NCI-H2196 treated with DMSO at 0.1 percent for 48 hours (cell line): Measurements from ENCODE around the gene RNF213.

Experiments
- DNase-seq: peaks from one replicate; lab custom pipeline; 2025; ENCODE audit not compliant: unreplicated experiment; lab: John Stamatoyannopoulos, UW

Gene RNF213

DNA sequence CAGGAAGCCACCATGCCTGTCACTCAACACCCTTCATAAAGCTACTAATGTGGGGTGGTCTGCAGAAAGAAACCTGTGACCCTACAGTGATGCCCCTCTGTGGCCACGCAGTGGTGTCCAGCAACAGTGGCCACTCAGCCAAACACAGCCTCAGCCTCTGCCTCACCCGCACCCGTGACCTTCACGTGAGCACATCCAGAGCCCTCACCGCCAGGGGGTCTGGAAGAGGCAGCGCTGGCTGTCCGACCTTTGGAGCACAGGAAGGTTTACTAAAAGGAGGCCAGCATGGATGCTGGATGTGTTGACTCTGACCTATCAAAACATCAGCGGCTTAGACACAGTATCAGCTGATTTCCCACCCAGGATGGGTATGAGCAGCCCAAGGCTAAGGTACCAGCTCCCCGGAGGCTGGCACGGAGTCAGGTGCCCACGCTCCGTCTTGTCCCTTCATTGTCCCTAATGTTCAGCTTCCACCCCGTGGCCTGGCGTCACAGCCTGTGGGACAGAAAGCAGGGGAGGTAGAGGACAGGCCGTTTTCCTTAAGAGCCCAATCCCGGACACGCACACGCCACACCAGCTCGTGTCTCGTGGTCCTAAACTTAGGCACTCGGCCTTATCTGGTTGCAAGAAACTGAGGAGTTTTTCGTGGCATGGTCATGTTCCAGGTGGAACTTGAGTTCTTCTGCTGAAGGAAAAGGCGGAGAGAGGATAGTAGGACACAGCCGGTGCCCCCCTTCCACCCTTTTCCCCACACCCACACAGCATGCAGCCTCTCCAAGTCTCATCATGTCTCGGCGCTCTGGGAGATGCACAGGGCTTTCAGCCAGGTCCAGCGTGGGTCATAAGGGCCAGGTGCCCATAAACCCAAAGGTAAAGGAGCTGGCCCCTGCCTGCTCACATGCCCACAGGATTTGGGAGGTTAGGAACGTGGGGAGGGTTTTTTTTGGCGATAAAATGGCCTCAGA is 104.6 kb downstream of the RNF213 start:
- no peak for DNase-seq

DNA sequence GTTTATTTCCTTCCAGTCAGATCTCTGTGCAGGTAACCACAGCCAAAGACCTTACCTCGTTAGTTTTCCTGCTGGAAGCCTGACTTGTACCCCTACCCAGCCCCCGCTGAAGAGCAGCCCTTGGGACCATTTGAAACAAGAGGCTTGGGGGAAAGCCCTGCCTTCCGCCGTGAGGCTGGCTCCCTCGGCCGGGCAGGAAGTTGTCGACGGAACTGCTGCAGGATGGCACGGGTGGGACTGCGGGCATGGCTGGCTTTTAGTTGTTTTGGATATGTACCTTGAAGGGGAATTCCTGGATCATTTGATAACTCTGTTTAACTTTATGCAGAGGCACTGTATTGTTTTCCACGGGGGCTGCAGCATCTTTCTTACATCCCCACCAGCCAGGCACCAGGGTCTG is 105.3 kb downstream of the RNF213 start:
- no peak for DNase-seq

DNA sequence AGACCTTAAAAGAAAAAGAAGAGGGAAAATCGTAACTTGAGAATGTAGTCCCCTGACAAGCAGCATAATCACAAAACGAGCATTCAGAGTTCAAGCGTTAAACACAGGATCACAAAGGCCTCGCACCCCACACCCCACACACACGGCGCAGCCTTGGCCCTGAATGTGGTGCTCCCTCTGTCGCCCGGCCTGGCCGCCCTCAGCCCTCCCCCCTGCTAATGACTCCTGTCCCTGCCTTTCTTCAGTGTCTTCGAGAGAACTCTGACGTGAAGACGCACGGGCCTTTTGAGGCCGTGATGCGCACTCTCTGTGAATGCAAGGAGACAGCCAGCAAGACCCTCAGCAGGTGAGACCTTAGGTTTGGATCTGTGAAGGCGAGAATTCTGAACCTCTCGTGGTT is 106.9 kb downstream of the RNF213 start:
- DNase-seq, result no peak

DNA sequence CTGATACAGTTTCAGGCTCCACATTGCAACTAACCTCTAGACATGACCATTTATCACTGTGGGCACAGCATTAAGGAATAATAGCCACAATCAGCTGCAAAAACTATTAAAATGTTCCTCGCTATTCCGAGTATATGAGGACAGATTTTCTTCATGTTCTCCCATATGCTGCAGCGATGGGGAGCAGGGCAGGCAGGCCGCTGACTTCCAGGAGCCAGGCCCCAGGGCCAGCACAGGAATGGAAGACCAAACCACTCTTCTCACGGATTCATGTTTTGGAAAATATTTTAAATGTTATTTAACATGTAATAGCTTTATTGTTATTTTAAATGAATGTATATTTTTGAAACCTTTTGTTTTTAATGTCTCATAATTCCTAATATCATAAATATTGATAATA is 110.5 kb downstream of the RNF213 start:
- DNase-seq, result no peak

DNA sequence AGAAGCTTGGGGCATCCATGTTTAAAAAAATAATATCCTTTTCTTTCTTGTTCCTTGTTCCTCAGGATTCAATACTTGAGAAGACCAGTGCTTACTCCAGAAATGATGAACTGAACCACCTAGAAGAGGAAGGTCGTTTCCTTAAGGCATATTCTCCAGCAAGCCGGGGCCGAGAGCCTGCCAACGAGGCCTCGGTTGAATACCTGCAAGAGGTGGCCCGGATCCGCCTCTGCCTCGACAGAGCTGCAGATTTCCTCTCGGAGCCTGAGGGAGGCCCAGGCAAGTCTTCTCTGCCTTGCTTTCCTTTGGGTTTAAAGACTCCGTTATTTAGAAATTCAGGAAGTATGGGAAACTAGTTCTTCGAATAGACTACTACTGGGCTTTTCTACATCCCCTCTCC is 111.8 kb downstream of the RNF213 start:
- no peak for DNase-seq

DNA sequence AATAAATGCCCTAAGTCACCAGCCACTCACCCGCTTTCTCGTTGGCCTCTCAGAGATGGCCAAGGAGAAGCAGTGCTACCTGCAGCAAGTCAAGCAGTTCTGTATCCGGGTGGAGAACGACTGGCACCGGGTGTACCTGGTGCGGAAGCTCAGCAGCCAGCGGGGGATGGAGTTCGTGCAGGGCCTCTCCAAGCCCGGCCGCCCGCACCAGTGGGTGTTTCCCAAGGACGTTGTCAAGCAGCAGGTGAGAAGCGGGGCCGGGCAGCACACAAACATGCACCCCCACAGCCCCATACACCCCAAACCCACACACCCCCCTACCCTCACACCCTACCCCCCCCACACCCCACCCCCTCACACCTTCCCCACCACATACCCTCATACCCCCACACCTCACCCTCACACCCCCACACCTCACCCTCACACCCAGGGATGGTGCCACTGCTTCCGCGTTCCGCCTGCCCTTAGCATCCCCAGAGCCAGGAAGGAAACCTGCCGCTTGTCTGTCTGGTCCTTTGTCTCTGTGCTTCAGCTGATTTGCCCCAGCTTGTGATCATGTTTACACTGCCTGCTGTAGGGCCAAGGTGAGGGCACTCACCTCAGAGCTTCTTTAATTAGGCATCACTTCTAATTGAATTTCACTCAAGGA is 112.4 kb downstream of the RNF213 start:
- DNase-seq, result no peak

DNA sequence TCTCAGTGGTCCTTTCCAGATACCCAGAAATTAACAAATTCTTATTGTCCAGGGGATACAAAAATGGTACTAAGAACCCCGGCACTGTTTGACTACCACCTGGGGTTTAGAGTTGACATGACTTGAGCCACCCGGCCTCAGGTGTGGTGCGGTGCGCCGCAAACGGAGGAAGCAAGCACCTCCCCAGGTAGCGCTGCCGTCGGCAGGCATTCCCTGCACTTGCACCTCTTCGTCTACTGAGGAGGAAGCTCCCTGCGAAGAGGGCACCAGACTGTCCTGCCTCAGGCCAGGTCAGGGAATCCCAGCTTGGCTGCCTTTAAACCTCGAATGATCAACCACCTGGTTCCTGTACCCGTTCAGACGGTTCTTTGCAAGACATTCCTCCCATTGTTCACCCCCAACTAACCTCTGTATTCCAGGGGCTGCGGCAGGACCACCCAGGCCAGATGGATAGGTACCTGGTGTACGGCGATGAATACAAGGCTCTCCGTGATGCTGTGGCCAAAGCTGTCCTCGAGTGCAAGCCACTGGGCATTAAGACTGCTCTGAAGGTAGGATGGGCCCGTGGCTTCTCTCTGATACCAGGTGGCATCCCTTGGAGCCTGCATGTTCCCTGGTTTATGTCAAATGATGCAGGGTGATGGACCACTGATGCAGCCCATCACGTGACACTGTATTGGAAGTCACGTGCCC is 113.5 kb downstream of the RNF213 start:
- no peak for DNase-seq

DNA sequence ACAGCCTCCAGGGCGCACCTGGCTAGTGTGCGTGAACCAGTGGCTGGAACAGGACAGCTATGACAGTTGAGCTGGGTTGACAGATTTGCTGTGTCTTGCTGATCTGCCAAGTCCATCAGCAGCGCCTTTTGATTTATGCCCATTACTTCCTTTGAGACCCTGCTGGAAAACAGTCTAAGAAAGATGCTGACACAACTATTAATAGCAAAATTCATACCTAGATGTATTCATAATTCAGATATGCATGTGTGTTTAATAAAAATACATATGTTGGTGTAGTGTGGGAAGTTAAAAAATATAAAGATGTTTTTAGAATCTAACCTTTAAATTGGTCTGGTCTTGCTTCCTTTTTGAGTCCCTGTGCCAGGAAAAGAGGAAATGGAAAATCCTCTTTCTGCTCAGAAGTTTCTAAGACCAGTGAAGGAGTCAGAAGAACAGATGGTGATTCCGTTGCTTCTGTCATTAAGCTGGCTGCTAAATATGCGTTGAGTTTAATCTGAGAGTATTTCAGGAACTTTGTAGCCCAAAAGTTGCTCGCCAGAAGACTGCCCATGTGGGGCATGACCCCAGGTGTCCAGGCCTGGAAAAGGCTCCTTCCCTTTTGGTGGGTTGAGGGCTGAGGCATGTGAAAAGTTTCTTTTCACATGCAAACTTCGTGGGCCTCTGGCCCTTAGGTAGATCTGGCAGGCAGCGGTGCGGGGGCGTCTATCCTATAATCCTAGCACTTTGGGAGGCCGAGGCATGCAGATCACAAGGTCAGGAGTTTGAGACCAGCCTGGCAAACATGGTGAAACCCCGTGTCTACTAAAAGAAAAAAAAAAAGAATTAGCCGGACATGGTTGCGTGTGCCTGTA is 114.3 kb downstream of the RNF213 start:
- no peak for DNase-seq

DNA sequence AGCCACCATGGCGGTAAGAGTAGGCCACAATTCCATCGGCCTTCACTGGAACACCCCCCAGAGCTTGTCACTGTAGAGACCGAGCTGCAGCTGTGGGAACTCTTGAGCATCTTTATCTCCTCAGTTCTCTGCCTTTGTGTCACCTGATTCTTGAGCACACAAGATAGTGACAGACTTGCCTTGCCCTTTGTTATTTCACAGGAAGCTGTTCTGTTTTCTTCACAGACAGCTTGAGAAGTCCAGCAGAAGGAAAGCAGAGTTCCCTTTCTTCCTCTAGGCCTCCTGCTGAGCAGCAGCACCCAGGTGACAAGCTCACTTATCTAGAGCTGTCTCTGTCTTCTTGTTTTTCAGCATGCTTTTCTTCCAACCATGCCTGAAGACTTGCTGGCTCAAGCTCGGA is 115.9 kb downstream of the RNF213 start:
- DNase-seq, result no peak

DNA sequence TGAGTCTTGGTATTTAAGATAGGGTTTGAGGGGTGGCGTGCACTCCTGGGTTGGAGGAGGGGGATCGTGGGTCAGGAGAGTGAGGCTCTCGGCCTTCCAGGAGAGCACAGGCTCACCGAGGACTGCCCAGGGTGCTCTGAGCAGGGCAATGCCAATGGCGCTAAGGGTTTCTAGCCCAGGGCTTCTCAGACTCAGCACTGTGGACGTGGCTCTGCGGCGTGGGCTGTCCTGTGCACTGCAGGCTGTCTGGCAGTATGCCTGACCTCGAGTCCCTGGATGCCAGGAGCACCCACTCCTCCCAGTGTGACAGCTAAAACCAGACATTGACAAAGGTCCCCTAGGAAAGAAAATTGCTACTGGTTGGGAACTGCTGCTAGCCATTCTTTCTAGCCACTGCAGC is 117.1 kb downstream of the RNF213 start:
- no peak for DNase-seq

DNA sequence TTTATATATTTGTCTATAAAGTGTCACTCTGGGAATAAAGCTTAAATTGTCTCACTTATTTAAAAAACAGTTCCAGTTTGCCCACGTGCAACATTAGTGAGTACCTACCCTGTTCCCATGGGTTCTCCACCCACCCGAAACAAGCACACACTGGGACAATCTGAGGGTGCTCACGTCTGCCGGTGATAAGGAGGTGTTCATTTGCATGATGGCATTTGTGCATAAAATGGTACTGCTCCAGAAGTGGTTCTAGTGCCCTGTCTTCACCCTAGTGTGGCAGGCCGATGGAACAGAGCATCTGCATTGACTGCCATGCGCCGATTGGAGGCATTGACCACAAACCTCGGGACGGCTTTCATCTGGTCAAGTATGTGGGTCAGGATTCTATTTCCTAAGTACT is 118.7 kb downstream of the RNF213 start:
- no peak for DNase-seq

DNA sequence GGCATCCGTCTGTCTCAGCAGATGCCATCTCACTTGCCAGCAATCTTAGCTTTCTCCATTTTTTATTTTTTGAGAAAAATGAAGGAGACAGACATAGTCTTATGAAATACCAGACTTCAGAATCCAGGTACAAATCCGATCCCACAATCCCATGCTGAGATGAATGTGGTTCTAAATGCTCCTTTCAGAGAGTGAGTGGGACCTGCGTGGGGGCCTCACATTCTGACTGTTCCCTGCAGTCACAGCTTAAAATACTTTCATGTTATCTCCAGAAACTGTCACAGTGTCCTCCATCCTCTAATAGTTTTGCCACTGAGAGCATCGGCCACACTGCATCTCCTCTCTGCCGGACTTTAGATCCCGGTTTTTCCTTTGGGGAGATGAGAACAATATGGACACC is 119.4 kb downstream of the RNF213 start:
- no peak for DNase-seq

DNA sequence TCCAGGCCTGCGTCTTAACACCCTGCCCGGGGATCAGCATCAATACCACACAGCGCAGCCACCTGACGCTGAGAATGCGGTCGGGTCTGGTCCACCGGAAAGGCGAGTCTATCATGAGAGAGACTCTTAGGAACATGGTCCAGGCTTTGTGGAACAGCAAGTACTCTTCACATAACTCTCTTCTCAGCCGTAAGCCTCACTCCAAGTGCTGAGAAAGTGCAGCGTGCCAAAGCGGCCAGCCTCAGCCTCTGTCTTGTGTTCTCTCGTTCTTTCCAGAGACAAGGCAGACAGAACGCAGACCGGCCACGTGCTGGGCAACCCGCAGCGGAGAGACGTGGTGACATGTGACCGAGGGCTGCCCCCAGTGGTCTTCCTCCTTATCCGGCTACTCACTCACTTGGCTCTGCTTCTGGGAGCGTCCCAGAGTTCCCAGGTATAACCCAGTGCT is 119.9 kb downstream of the RNF213 start:
- DNase-seq, result no peak

DNA sequence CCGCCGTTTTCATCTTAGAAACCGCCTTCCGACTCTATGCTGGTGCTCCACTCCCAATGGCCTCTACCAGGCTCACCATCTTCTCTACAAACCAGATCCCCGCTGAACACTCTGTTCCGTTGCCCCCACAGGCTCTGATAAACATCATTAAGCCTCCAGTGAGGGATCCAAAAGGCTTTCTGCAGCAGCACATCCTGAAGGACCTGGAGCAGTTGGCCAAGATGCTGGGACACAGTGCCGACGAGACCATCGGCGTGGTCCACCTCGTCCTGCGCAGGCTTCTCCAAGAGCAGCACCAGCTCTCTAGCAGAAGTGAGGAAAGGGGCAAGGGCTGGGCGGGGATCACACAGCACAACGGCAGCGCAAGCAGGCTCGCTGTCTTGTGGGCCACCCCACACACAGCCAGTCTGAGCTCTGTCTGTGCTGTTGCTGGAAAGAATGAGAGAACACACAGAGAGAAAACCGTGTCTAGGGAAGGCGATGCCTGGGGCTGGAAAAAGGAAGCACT is 120.8 kb downstream of the RNF213 start:
- DNase-seq, result no peak

DNA sequence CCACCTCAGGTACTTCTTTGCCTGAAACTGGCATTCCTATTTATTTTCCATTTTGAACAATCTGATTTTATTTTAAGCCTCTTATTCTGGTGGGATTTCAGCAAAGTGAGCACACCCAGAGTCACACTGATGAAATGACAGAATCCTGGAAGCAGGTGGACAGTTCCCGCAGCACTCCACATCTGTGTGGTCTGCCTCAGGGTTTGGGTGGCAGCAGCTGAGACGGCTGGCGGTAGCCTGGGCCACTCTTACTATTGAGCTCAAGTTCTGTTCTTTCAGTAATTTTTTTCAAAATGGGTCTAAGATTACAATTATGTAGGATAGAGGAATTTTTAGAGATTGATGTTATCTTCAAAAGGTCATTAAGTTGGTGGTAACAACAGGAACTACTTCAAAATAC is 121.8 kb downstream of the RNF213 start:
- DNase-seq, result no peak

DNA sequence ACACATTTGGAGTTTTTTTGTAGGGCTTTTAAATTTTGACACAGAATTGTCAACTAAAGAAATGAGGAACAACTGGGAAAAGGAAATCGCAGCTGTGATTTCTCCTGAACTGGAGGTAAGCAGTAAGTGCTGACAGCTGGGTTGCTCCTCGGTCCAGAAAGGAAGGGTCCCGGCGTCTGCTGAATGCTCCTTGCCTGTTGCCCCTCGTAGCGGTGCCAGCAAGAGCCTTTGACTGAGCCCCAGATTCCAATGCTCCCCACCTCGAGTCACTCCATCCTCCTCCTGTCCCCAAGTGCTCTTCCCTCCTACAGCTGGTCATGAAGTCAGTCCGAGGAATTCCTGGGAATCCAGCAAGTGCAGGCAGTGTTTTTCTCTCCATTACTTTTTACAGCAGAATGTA is 122.3 kb downstream of the RNF213 start:
- DNase-seq, result no peak

DNA sequence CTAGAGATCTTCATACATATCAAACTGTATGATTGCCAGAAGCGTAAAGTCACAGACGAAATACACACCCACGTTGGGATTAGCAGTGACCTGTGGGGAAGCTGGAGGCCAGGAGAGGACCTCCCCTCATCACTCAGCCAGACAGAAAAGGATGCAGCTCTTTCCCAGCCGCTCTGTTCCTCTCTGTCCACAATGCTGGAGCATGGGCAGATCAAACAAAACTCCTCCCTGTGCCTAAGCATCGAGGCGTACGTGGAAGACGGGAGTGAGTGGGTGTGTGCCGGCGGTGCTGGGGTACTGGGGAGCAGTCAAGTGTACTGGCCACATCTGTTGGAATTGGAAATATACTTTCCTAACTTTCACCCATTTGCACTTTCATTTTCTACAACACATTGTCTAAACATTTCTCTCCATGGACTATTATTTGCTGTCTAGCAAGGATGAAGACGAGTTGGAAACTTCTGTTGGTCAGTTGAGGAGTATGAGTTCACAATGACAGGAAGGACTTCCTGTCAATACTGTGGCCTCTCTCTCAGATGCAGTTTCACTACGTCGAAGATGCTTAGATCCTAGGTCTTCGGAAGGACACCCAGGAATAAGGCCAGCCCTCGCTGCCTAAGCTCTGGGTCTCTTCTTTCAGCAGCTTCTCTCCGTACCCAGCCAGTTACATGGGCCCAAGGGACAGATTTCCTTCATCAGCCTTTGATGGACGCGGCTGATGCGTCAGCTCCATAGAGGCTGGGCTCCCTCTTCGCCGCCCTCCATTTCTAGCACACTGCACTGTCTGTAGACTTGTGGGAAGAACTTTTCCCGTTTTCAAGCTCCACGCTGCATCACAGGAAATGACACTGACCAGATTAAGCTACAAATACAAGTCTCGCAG is 123.7 kb downstream of the RNF213 start:
- no peak for DNase-seq

DNA sequence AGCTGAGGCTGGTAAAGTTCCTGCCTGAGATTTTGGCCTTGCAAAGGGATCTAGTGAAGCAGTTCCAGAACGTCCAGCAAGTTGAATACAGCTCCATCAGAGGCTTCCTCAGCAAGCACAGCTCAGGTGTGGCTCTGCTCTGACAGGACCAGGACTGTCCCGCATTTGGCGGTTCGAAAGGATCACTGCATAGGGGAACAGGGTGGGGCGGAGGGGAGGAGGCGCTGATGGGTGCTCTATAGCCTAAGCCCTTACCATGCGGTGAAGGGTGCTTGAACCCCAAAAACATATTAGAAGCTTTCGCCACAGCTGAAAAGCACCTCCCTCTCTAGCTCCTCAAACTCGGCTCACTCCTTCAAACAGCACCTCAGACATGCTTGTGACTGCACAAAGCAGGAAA is 124.4 kb downstream of the RNF213 start:
- DNase-seq, result no peak

DNA sequence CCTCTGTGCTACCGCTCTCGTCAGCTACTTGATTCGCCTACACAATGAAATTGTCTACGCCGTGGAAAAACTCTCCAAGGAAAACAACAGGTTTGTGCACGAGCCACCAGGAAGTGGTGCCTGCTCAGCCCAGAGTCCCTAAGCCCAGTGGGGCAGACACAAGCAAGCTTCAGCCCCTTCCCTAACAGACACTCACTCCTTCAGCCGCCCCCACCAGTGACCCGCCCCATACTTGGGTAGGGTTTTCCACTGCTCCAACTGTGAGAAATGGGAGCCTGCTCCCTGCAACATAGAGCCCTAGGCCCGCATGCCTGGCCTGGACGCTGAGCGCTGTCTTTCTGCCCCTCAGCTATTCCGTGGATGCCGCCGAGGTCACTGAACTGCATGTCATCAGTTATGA is 125.7 kb downstream of the RNF213 start:
- DNase-seq, result no peak

DNA sequence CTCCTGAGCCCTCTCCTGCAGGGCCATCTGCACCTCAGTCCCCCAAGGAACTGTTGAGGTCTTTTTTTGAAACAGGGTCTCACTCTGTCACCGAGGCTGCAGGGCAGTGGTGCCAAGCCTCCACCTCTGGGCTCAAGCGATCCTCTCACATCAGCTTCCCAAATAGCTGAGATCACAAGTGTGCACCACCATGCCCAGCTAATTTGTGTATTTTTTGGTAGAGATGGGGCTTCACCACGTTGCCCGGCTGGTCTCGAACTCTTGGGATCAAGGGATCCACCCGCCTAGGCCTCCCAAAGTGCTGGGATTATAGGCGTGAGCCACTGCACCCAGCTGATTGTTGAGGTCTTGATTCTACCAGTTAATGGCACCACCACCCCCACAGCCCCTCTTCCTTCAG is 126.4 kb downstream of the RNF213 start:
- no peak for DNase-seq
